H7 (cell line): ENCODE data around the gene ANKH. TPM values are rescaled to one million over a fixed set of nuclear protein-coding genes. Genes with fewer than 3 reads are reported as not detected.

Experiments
- DNase-seq: peaks from one replicate; pipeline ENCODE4 v3.0.0; 2012
- H3K27me3 ChIP-seq: 2 replicates; pipeline ENCODE4 v1.6.0; 2011; ENCODE audit warnings: mild to moderate bottlenecking, low read length; ENCODE audit not compliant: control insufficient read depth, insufficient read depth
- H3K36me3 ChIP-seq: replicated peaks from 2 replicates; pipeline ENCODE4 v1.5.1; 2011; ENCODE audit warnings: low read length; ENCODE audit not compliant: control insufficient read depth, insufficient read depth
- H3K4me3 ChIP-seq: 2 replicates; pipeline ENCODE4 v1.5.1; 2011; ENCODE audit warnings: low read depth, mild to moderate bottlenecking, control low read depth, low read length, moderate library complexity; ENCODE audit not compliant: insufficient read depth
- total RNA-seq: library from RNA; depleted of rRNA; stranded (reverse); fragments of >200 nt; shearing (Covaris generic); gene quantifications from 2 replicates; pipeline ENCODE4 v1.2.3, GENCODE V29; 2014

ANKH gene
- total RNA-seq, 1 experiment from 2014 or later = 6.5 TPM

GRCh38 chr5:14733661-14734060 is 137.9 kb downstream of the ANKH start:
- DNase-seq = no peak
- H3K27me3 ChIP-seq = no peaks in the 10 kb centered on the region
- H3K36me3 ChIP-seq = no peaks in the 10 kb centered on the region
- H3K4me3 ChIP-seq = no peak overlapping the region

DNA sequence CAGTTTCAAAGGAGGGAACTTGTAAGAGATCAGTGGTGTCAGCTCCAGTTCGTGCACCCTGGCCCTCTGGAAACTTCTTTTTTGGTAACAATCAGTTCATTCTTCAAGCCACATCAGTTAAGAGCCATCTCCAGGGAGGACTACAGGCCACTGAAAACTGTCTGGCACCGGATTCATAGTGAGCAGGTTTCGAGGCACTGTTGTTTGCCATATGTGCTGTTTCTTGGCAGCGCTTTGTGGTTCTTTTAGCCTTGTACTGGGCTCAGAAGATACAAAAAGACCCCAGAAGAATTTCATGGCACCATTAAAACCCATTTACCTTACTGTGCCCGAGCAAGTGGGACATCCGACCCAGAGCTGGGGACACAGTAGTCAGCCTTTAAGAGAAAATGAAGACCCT is 138.6 kb downstream of the ANKH start:
- no peak overlapping the region for H3K4me3 ChIP-seq
- no peaks in the 10 kb centered on the region for H3K36me3 ChIP-seq
- DNase-seq = no peak
- no peaks in the 10 kb centered on the region for H3K27me3 ChIP-seq

DNA sequence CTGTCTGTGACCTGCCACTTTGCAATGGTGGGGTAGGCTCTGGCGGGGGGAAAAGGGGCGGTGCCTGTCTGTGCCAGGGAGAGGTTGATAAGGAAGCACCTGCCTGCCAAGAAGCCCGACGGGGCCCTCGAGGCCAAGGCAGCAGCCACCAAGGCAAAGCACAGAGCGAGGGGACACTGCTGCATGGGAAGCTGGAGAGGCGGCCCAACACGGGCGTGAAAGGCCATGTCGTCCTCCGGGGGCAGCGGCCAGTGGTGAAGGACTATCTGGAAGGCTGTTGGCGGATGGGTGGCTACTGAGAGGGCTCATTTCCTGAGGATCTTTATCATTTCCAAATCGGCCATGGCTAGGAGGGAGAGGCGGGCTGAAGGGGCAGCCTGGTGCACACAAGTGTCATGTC is 140.7 kb downstream of the ANKH start:
- Histone ChIP-seq H3K4me3 (no peak overlapping the region), H3K36me3 (no peaks in the 10 kb centered on the region), H3K27me3 (no peaks in the 10 kb centered on the region)
- DNase-seq = no peak

DNA sequence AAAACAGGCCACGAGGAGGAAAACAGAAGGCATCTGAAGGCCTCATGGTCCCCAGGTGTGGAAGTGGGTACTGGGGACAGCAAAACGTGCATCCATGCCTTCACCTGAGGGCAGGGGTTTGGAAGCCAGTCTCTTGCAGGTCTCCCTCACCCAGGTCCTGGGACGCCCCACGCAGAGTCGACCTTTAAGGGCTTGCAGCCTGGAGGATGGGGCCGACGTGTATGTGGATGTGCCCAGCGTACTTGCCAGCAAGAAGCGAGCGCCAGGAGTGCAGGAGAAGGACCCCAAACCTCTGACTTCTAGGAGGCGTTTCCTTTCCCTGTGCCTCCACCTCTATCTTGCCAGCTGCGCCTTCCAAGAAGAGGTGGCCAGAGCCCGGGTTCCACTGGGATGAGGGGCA is 141.1 kb downstream of the ANKH start:
- H3K27me3 ChIP-seq = no peaks in the 10 kb centered on the region
- DNase-seq = no peak
- H3K36me3 ChIP-seq = no peaks in the 10 kb centered on the region
- H3K4me3 ChIP-seq = no peak overlapping the region

DNA sequence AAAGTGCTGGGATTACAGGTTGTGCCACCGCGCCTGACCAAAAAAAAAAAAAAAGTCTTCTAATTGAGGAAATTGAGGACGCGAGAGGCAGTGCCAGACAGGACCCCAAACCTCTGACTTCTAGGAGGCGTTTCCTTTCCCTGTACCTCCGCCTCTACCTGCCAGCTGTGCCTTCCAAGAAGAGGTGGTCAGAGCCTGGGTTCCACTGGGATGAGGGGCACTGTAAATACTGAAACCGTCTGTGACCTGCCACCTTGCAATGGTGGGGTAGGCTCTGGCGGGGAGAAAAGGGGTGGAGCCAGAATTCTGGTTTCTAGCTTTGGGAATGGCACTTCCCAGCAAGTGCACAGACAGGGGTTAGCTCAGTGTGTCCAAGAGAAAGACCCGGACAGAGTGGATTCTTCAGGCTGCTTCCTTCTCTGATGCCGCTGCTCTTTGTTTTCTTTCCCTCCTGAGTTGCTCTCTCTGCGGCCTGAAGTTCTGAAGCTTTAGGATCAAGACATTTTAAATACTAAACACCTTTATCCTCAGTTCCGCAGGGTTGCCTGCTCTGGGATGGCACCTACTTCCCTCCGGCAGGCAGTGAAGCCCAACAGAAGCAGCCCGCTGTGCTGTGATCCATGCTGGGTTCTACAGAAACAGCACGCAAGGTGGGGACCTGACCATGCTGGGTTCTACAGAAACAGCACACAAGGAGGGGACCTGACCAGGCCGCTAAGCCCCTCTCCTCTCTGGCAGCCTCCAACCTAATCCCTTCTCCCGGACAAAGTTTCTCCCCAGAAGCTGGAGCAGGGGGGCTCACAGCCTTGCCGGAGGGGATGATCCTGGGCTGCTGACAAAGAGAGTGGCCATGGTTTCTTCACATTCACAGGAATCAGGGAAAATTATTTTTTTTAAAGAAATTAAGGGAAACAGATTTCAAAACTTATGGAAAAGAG is 141.9 kb downstream of the ANKH start:
- DNase-seq = no peak
- no peaks in the 10 kb centered on the region for H3K27me3 ChIP-seq

GRCh38 chr5:14728459-14728938 is 143.1 kb downstream of the ANKH start:
- Histone ChIP-seq H3K4me3 (no peak overlapping the region), H3K27me3 (no peaks in the 10 kb centered on the region), H3K36me3 (no peaks in the 10 kb centered on the region)
- peak; percentile 83 for DNase-seq

More for the DNA sequence above, 141.9 kb downstream of the ANKH start:
- no peaks in the 10 kb centered on the region for H3K36me3 ChIP-seq
- no peak overlapping the region for H3K4me3 ChIP-seq

GRCh38 chr5:14727928-14728458 is 143.6 kb downstream of the ANKH start:
- Histone ChIP-seq H3K36me3 (no peaks in the 10 kb centered on the region), H3K27me3 (no peaks in the 10 kb centered on the region), H3K4me3 (no peak overlapping the region)
- no peak for DNase-seq

GRCh38 chr5:14727428-14727865 is 144.1 kb downstream of the ANKH start:
- Histone ChIP-seq H3K27me3 (no peaks in the 10 kb centered on the region), H3K36me3 (no peaks in the 10 kb centered on the region), H3K4me3 (no peak overlapping the region)
- peak; percentile 69 for DNase-seq

DNA sequence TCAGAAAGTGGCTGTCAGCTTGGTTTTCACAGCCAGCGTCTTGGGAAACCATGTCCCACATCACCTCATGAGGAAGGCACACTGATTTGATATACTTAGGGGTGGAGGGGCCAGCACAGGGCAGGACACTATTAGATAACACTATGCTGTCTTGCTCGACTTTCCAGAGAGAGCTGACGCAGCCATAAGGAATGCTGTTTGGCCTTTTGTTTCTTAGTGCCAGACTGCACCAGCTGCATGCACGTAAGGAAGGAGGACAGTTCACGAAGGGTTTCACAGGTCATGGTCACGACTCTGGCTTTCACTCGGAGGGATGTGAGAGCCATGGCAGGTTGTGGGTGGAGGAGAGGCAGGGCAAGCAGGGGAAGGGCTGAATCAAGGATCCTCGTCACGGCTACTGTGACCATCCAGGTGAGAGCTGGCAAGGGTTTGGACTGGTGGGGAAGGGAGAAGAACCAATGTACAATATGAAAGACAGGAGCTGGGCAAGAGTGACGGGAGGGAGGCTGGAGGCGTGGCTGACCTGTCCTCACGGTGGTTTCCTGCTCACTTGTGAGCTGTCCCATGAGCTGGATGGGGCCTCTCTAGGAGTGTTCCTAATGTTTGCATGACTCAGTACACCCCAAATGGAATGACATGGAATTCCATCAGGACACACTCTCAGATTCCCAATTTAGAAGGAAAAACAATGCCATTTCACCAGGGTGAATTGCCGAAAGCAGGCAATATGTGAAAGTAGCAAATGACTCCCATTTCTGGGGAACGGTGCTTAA is 145.3 kb downstream of the ANKH start:
- Histone ChIP-seq H3K36me3 (no peaks in the 10 kb centered on the region), H3K4me3 (no peak overlapping the region), H3K27me3 (no peaks in the 10 kb centered on the region)
- no peak for DNase-seq

- Histone ChIP-seq H3K4me3 (no peak overlapping the region), H3K27me3 (no peaks in the 10 kb centered on the region), H3K36me3 (no peaks in the 10 kb centered on the region)
- no peak for DNase-seq
Observed at GRCh38 chr5:14724633-14725032, 146.9 kb downstream of the ANKH start.

DNA sequence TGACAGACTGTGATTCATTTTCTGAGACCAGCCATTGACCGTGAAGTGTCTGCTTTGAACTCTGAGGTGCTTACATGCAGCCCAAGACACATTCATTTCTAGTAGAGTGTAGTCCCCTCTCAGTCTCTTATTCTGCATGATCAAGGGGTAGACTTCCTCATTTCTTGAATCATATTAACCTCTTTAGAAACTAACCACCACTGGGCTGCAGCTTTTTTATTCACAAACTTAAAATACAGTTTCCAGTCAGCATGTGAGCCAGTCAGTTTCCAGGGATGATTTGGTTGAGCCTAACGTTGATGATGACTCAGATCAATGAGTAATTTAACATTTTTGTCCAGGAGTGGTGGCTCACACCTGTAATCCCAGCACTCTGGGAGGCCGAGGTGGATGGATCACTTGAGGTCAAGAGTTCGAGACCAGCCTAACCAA is 147.9 kb downstream of the ANKH start:
- Histone ChIP-seq H3K4me3 (no peak overlapping the region), H3K36me3 (no peaks in the 10 kb centered on the region), H3K27me3 (no peaks in the 10 kb centered on the region)
- no peak for DNase-seq

DNA sequence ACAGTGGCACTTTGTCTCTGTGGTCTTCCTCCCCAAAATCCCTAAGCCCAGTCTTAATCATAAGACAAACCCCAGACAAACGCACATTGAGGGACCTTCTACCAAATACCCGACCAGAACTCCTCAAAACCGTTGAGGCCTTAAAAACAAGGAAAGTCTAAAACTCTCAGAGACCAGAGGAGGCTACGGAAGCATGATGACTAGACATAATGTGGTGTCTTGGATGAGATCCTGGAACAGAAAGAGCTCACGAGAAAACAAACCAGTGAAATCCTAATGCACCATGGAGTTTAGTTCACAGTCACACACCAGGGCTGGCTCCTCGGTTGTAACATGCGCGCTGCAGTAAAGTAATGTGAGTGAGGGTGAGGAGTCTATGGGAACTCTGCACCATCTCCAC is 148.7 kb downstream of the ANKH start:
- Histone ChIP-seq H3K27me3 (no peaks in the 10 kb centered on the region), H3K36me3 (no peaks in the 10 kb centered on the region), H3K4me3 (no peak overlapping the region)
- DNase-seq = no peak

GRCh38 chr5:14721990-14722656 is 149.5 kb downstream of the ANKH start:
- H3K4me3 ChIP-seq = no peak overlapping the region
- no peaks in the 10 kb centered on the region for H3K27me3 ChIP-seq
- DNase-seq = no peak

DNA sequence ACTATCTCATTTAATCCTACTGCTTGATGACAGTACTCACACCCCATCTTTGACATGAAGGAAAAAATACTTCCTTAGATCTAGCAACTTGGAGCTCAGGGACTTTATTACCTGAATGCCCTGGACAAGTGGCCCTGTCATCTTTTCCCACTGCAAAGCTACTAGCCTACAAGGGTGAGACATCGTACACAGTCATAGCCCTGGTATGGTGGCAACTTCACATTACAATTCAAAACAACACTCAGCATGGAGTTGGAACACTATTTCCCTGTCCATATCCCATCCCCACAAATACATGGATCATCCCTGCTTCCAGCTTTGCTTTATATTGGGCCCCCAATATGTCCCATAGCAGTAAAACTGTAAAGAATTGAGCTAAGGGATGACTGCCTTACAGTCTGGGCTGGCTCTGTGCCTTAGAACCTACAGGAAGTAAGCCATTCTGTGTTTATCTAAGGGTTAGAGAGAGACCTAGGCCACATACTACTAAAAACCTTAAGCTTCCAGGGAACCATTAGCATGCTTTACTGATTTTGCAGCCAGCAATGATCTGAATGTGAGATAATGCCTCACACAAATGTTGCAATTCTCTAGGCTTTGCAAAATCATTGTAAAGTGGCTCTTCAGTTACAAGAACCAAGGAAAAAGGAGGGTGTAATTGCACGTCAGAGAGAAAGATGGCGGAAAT is 151.2 kb downstream of the ANKH start:
- DNase-seq = no peak
- Histone ChIP-seq H3K4me3 (no peak overlapping the region), H3K27me3 (no peaks in the 10 kb centered on the region), H3K36me3 (no peaks in the 10 kb centered on the region)

More at GRCh38 chr5:14721990-14722656, 149.5 kb downstream of the ANKH start:
- no peaks in the 10 kb centered on the region for H3K36me3 ChIP-seq
